OCI-LY1 (cell line): Measurements from ENCODE around the gene GALT.

Experiments
- EZH2 ChIP-seq: fragments of 200-600 bp; sonication (generic), shearing (Covaris generic); IDR thresholded peaks from 2 replicates; pipeline ENCODE4 v1.8.0; 2017; ENCODE audit warnings: borderline replicate concordance, mixed run types, mild to moderate bottlenecking, antibody characterized with exemption, low read length, moderate library complexity, mixed read lengths
- TF ChIP-seq, protein P1 (sequence below): fragments of 200-600 bp; sonication (generic), shearing (Covaris generic); IDR thresholded peaks from 2 replicates; pipeline ENCODE4 v1.5.1; 2017; ENCODE audit warnings: mild to moderate bottlenecking, antibody characterized with exemption, low read length, moderate library complexity, mixed read lengths

DNA sequence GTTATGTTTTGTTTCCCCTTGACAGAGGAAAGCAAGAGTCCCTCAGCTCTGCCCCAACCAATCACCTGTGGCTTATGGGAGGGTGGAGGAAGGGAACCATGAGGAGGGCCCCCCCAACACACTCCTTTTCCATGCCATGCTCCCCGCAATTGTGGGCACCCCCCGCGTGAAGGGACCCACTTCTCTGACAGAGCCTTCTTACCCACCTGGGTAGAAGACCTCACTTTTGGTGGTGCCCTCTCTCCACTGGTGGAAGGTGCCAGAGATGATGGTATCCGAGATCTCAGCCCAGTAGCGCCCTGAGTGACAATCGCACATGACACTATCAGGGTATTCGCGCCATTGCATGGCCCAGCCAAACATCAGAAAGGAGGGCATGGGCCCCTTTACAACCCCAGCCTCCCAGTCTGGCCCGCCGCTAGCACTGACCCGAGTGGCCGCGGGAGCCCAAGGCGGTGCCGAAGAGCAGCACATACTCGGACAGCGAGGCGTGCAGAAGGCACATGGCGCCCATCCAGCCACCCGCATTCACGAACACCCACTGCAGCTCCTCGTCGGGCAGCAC is 9.6 kb upstream of the GALT start:
- TF ChIP-seq, protein P1, sequence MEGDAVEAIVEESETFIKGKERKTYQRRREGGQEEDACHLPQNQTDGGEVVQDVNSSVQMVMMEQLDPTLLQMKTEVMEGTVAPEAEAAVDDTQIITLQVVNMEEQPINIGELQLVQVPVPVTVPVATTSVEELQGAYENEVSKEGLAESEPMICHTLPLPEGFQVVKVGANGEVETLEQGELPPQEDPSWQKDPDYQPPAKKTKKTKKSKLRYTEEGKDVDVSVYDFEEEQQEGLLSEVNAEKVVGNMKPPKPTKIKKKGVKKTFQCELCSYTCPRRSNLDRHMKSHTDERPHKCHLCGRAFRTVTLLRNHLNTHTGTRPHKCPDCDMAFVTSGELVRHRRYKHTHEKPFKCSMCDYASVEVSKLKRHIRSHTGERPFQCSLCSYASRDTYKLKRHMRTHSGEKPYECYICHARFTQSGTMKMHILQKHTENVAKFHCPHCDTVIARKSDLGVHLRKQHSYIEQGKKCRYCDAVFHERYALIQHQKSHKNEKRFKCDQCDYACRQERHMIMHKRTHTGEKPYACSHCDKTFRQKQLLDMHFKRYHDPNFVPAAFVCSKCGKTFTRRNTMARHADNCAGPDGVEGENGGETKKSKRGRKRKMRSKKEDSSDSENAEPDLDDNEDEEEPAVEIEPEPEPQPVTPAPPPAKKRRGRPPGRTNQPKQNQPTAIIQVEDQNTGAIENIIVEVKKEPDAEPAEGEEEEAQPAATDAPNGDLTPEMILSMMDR = no peak
- TF ChIP-seq EZH2 = no peak
